Activated CD4-positive, alpha-beta T cell treated with anti-CD3 and anti-CD28 coated beads, Interleukin-2, amount 50 U/mL, for 16 hours (primary cell): Measurements from ENCODE around the gene FMNL1.

ENCODE experiments used
- DNase-seq: peaks from one replicate; pipeline ENCODE4 v3.0.0-alpha.2; 2020

Gene FMNL1

GRCh38 chr17:45260204-45260783 lies 38.6 kb downstream of the FMNL1 start:
- no peak for DNase-seq

DNA sequence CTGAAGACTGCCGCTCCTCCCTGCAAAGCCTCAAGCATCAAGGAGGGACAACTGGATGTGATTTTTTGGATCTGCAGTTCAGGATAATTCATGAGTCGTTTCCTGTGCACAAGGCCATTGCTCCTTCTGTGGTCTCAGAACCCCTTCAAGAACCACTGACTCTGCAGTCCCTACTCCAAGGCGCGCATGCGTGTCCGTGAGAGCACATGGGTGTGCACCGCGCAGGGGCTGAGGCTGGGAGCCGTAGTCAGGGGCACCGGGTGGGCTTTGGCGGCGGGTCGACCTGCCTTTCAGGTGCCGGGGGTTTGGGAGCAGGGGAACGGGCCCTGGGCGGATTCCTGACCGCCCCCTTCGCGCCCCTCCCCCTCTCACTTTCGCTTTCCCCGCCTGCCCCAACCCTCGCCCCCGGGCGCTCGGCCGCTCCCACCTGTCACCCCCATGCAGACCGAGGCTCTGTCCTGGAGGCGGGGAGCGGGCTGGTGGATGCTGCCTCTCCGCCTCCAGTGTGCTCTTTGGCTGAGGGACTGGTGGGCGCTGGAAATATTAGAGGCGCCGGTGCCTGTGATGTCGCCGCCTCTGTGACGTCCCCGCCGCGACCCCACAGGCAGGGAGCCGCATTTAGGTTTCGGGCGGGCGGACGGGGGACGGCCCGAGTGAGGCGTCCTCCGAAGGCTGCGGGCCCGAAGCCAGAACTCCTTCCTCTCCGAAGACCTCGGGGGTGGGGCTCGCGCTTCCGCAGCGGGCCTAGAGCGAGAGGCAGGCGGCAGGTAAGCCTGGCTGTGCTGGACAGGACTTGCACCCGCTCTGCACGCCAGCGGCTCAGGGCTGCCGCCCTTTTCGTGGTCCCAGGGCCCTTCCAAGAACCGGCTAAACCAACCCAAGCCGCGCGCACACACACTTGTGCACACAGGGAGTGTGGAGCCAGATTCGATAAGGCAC lies 40.2 kb downstream of the FMNL1 start, which contains the start of gene SPATA32:
Gene SPATA32, minus strand, starts transcription at position 518 of the 939 bp plus-strand sequence. Its CDS starts 78 bp downstream, at position 440.
- peak; percentile 62 for DNase-seq

- DNase-seq: no peak
Observed at GRCh38 chr17:45262516-45263476, 41.1 kb downstream of the FMNL1 start.

- no peak for DNase-seq
Observed at GRCh38 chr17:45263477-45263860, 41.8 kb downstream of the FMNL1 start.

- no peak for DNase-seq
Observed at GRCh38 chr17:45264430-45264829, 42.7 kb downstream of the FMNL1 start.

GRCh38 chr17:45264988-45265387 lies 43.3 kb downstream of the FMNL1 start:
- DNase-seq: no peak

DNA sequence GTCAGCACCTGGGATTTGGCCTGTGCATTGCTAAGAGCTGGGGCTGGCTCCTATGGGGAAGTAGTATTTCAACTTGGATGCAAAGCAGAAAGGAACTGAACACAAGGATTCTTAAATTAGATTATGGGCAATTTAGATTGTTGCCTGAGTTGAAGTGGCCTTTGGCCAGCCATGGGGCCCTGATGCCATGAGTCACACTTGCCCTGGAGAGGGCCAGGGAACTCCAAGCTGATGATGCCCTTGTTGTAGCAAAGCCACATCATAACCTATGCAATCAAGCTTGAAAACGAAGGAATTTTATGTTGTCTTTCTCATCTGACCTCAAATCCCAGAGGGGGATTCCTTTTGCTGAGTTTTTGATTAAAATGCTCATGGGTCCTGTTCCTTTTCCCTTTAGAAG lies 44.1 kb downstream of the FMNL1 start:
- no peak for DNase-seq

- DNase-seq: no peak
Observed at GRCh38 chr17:45266372-45266926, 44.8 kb downstream of the FMNL1 start.

GRCh38 chr17:45267436-45268055 lies 45.9 kb downstream of the FMNL1 start:
- DNase-seq: no peak

GRCh38 chr17:45269912-45270311 lies 48.2 kb downstream of the FMNL1 start:
- no peak for DNase-seq

DNA sequence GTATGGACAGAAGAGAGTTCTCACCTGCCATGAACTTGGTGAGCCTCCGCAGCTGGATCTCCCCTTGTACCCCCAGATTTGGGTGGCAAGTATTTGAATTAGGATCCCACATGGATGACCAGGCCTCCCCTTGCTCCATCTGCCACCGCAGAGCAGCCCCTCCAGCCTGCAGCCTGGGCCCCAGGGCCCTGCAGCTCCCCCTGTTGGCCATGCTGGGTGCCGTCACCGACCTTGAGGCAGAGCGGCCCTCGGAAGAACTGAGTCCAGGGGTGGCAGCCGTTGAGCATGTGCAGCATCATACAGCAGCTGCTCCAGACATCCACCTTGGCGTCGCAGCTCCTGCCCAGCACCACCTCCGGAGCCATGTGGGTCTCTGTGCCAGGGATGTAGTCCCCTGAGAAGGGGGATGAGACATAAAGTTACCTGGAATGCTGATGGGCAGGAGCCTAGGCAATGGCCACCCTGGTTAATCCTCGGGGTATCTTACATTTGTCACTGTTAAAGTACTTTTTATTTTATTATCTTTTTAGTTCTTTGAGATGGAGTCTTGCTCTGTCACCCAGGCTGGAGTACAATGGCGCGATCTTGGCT lies 49.2 kb downstream of the FMNL1 start:
- peak; percentile 39 for DNase-seq

GRCh38 chr17:45271603-45272002 lies 49.9 kb downstream of the FMNL1 start:
- DNase-seq: no peak

GRCh38 chr17:45273551-45273957 lies 51.9 kb downstream of the FMNL1 start:
- DNase-seq: no peak

- no peak for DNase-seq
Observed at GRCh38 chr17:45274033-45274432, 52.3 kb downstream of the FMNL1 start.

- DNase-seq: no peak
Observed at GRCh38 chr17:45276031-45276430, 54.3 kb downstream of the FMNL1 start.

DNA sequence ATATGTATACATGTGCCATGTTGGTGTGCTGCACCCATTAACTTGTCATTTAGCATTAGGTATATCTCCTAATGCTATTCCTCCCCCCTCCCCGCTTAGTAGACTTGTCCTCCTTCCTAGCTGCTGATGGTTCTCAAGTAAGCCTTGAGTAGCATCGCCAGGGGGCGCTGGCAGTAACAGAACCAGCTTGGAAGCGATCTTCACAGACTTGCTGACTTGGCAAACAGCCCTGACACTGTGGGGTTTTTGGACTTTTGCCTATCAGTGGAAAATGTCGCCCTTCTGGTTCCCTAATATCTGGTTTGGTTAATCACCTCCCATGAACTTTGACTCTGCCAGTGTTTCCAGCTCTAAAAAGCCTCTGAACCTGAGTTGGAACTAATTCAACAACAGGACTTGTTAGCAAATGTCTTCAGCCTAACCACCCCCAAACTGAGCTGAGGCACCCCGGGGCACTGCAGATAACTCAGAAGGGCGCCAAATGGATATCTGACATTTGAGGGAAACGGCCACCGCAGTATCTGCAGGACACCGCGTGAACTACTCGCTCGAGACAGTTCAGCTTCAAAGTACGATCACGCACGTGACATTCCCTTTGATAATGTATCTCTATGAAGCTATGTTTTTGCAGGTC lies 55.6 kb downstream of the FMNL1 start:
- DNase-seq: peak; percentile 91

GRCh38 chr17:45277992-45278391 lies 56.3 kb downstream of the FMNL1 start:
- DNase-seq: no peak

DNA sequence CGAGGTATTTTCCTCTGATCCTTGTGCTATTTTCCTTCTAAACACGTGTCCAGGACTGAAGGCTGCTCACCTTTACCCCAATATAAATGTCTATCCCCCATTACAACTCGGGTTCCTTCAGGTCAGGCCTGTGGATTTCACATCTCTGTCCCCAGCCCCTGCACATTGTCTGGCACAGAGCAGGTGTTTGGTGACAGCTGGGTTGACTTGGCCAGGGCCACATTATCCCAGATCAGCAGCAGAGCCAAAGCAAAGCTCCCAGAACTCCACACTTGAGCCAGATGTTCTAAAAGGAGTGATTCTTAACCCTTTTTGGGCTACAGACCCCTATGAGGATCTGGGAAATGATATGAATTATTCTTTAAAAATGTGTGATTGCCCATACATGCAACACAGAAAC lies 58.2 kb downstream of the FMNL1 start:
- DNase-seq: no peak

GRCh38 chr17:45282683-45283644 lies 61.3 kb downstream of the FMNL1 start:
- no peak for DNase-seq

DNA sequence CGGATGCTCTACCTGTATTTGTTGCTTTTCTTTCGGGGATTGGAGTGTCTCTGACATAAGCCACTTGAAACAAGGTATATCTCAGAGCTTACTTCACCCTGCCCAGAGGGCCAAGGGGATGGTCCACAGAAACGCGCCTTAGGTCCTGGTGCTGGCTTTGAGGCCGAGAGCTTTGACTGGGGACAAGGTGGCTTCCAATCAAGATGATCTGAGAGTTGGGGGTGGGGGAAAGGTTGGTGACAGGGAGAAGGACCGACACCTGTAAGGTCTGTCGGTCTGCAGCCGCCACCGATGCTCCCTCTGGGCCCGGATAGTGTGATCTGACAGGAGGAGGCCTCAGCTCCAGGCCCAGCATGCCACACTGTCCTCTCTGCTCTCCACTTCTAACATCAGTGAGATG lies 62.0 kb downstream of the FMNL1 start:
- no peak for DNase-seq
